MM.1S (cell line): ENCODE results near the gene KRTAP6-1.

ENCODE experiments used
- EZH2 ChIP-seq: fragments of 300-600 bp; sonication (generic); optimal IDR thresholded peaks from 2 replicates; pipeline ENCODE3; 2017; ENCODE audit warnings: low read depth, mild to moderate bottlenecking, antibody characterized with exemption, low read length, mixed read lengths
- TF ChIP-seq, protein P1 (sequence below): fragments of 300-600 bp; sonication (generic); IDR thresholded peaks from 2 replicates; pipeline ENCODE4 v1.5.1; 2016; ENCODE audit warnings: antibody characterized with exemption, low read length, mixed read lengths

- TF ChIP-seq, protein P1, sequence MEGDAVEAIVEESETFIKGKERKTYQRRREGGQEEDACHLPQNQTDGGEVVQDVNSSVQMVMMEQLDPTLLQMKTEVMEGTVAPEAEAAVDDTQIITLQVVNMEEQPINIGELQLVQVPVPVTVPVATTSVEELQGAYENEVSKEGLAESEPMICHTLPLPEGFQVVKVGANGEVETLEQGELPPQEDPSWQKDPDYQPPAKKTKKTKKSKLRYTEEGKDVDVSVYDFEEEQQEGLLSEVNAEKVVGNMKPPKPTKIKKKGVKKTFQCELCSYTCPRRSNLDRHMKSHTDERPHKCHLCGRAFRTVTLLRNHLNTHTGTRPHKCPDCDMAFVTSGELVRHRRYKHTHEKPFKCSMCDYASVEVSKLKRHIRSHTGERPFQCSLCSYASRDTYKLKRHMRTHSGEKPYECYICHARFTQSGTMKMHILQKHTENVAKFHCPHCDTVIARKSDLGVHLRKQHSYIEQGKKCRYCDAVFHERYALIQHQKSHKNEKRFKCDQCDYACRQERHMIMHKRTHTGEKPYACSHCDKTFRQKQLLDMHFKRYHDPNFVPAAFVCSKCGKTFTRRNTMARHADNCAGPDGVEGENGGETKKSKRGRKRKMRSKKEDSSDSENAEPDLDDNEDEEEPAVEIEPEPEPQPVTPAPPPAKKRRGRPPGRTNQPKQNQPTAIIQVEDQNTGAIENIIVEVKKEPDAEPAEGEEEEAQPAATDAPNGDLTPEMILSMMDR: no peak
- TF ChIP-seq EZH2: no peak
These were observed at the start of gene KRTAP6-1 for GRCh38 chr21:30613836-30614235.
